Right renal pelvis (tissue), 4 donors: ENCODE data around the gene LRSAM1. TPM values are rescaled to one million over a fixed set of nuclear protein-coding genes. Genes with fewer than 3 reads are reported as not detected.

Experiments used
- DNase-seq, 4 donors: peaks; one replicate each; pipeline ENCODE4 v3.0.0-alpha.2; 2013; ENCODE audit warnings: low read depth in 4 of 4, low spot score in 3 of 4, missing footprints in 1 of 4
- polyA plus RNA-seq, 4 donors: library from polyadenylated mRNA; unstranded; fragments of 120-200 nt; gene quantifications; one replicate each; pipeline ENCODE4 v1.2.1, GENCODE V29; 2013; ENCODE audit not compliant: insufficient read length in 4 of 4

LRSAM1 gene
- polyA plus RNA-seq, 4 donors = 12.5 to 18.4 (median 16.8) TPM

DNA sequence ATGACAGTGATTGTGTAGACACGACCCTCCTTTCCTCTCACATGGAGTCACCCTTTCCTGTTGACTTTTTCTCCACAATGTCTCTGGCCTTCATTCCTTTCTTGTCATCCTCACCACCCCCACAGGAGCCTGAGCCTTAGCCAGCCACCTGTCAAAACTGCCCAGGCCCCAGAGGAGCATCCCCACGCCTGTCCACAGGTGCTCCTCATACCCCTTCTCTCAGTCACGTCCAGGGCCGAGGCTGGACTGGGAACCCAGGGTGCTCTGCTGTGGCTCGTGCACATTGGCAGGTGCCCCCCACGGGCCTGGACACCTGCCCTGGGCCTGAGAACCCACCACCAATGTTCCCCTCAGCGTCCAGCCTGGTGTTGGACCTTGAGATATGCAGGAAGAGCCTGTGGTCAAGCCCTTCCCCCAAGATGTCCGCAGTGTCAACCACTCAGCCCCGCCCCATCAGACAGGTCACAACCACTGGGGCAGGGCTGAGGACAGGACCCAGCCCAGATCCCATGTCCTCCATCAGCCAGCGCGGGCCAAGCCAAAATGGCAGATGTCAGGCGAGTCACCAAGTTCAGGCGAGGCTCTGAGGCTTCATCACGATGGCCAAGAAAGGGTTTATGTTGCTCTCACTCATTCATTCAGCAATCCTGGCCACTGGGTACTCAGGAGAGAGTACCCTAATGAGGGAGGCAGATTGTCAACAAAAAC is 95.0 kb downstream of the LRSAM1 start:
- DNase-seq = no peak

DNA sequence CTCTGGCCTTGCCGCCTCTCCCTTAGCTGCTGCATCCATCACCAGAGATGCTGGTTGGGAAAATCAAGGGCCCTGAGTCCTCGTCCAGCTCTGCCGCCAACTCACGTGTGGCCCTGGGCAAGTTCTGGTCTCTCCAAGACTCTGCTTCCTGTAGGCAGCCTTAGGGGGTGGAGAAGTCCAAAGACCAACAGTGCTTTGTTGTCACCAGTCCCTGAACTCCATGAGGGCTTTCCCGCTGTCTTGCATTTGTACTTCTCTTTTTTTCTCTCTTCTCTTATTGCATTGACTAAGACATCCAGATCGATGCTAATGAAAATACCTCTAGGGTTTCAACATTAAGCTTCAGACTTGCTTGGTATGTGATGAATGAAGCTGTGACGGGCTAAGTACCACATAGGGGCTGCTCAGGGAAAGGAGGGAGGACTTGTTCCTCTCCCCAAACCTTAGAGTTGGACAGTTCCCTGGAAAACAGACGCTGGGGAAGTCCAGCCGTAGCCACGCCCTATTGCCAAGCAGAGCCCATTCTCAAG is 97.1 kb downstream of the LRSAM1 start:
- no peak for DNase-seq

DNA sequence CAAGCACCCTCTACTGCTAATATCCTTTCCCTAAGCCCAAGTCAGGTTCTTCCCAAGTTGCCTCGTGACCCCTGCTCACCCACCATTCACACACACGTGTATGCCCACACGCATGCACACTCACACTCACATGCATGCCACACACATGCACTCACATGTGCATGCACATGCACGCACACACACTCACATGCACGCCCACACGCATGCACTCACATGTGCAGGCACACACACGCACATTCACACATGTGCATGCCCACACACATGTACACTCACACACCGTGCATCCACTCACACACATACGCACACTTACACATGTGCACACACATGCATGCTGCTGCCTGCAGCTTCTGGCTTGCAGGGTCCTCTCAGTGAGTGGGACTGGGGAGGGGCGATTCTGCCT is 97.9 kb downstream of the LRSAM1 start:
- no peak for DNase-seq

DNA sequence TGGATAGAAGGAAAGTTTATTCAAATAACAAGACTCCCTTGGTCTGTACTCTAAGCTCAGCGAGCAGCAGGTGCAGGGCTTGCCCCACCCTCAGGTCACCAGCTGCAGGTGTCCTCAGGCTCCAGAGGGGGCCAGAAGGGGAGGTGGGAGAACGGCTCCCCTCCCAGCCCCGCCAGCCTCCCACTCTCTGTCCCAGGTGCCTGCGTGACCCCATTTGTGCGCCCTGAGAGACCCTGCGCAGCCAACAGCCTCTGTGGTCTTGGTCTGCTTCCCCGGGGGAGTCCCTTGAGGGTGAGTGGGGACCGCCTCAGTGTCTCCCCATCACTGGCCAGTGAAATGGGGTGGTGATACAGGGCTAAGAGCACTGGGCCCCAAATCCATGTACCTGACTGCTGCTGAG is 98.4 kb downstream of the LRSAM1 start:
- no peak for DNase-seq

DNA sequence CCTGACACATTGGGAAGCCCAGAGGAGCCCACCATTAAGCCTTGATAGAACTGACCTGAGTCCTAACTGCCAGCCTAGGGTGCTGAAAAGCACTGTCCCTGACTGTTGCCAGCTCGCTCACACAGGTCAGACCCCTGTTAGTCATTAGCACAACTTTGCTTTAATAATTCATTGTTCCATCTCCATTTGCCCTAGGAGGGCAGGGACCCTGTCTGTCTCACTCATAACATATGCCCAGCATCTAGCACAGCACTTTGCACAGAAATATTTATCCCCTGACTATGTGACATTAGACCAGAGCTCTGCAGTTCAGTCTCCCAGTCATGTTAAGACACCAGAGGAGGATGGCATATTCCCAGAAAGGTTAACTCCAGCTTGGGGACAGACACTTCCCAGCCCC is 99.0 kb downstream of the LRSAM1 start:
- no peak for DNase-seq

DNA sequence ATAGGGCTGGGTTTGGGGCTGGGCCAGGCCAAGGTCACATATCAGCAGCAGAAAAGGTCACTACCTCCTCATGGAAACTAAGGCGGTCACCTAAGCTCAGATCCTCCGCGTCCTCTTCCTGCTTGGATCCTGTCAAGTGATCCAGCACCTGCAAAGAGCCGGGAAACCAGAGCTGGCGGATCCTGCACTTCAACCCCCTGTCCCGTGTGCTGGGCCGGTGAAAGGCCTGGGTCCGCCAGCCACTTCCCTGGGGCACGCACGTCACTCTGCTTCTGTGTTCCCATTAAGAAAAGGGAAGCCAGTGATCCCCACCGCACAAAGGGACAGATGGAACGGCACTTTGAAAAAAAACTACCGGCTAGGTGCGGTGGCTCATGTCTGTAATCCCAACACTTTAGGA is 99.4 kb downstream of the LRSAM1 start:
- no peak for DNase-seq

Other genes with a start within 250 kb of the LRSAM1 start
- gene GARNL3, start 186.7 kb upstream of the LRSAM1 start, polyA plus RNA-seq = 10 to 100 TPM; 13.0 to 15.2 (median 14.3) TPM
- 10 to 100 TPM; 17.1 to 23.3 (median 19.9) TPM for gene SLC2A8, start 54.3 kb upstream of the LRSAM1 start, polyA plus RNA-seq
- 1 to 10 TPM; 6.3 to 8.3 (median 6.9) TPM for gene ZNF79, start 27.1 kb upstream of the LRSAM1 start, polyA plus RNA-seq
- 1,000 to 10,000 TPM; 1,449 to 1,745 (median 1,545) TPM for gene RPL12, start 104 bp upstream of the LRSAM1 start, polyA plus RNA-seq
- 10 to 100 TPM; 27.2 to 33.1 (median 30.8) TPM for gene STXBP1, start 160.8 kb downstream of the LRSAM1 start, polyA plus RNA-seq